ENCODE measurements around the gene FGFR2.
"Not testable (repeated sequence)": the region's sequence is repeated elsewhere in the genome, so short reads cannot be mapped to it uniquely, and the experiment has no call there.

The FGFR2 gene

GRCh38 chr10:121583857-121584256, 14.4 kb downstream of the FGFR2 start:
- no peak for DNase-seq

- no peak for DNase-seq
These were observed 15.0 kb downstream of the FGFR2 start for GRCh38 chr10:121583258-121583657.

- no peak for DNase-seq
These were observed 17.7 kb downstream of the FGFR2 start for GRCh38 chr10:121580276-121581116.

DNA sequence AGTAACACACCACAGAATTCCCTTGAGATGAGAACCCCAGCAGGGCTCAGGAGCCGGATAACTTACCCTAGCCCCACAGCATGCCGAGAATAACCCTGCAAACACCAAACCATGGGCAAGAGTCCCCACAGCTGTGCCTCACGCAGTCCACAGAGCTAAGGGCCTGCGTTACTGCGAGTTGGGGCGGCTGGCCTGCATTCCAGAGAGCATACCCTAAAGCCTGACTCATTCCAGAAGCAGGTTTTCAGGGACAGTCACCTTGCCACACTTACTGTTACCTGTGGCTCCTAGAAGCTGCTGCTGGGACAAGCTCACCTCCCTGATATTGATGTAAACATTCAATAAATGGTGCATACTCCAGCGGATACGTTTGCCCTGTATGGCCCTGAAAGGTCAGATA, 18.6 kb downstream of the FGFR2 start:
- no peak for DNase-seq

- no peak for DNase-seq
These were observed 19.3 kb downstream of the FGFR2 start for GRCh38 chr10:121578965-121579364.

- DNase-seq, result no peak
These were observed 19.9 kb downstream of the FGFR2 start for GRCh38 chr10:121578298-121578697.

- no peak for DNase-seq
These were observed 20.7 kb downstream of the FGFR2 start for GRCh38 chr10:121577568-121577967.

GRCh38 chr10:121576139-121576538, 22.1 kb downstream of the FGFR2 start:
- no peak for DNase-seq

- DNase-seq, result no peak
These were observed 23.6 kb downstream of the FGFR2 start for GRCh38 chr10:121574519-121575166.

GRCh38 chr10:121573538-121573941, 24.7 kb downstream of the FGFR2 start:
- no peak for DNase-seq

- no peak for DNase-seq
These were observed 25.2 kb downstream of the FGFR2 start for GRCh38 chr10:121572859-121573537.

- DNase-seq, result no peak
These were observed 27.9 kb downstream of the FGFR2 start for GRCh38 chr10:121570315-121570714.

DNA sequence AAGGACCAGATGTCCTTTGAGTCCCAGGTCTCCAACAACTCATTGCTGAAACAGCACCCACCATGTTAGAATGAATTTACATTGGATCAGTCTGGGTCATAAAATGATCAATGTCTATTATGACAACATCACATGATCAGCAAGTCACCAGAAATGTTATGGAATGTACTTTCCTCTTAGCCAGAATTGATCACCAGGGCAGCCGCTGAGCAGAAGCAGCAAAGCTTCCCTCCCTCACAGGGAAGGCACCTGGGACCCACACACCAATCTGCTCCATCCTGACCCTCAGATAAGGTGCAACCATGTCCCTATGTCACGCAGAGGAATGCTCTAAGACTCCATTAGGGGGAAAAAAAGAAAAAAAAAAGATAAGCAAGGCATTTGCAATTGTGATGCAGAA, 30.0 kb downstream of the FGFR2 start:
- DNase-seq, result no peak

- DNase-seq, result no peak
These were observed 30.7 kb downstream of the FGFR2 start for GRCh38 chr10:121567569-121567968.

DNA sequence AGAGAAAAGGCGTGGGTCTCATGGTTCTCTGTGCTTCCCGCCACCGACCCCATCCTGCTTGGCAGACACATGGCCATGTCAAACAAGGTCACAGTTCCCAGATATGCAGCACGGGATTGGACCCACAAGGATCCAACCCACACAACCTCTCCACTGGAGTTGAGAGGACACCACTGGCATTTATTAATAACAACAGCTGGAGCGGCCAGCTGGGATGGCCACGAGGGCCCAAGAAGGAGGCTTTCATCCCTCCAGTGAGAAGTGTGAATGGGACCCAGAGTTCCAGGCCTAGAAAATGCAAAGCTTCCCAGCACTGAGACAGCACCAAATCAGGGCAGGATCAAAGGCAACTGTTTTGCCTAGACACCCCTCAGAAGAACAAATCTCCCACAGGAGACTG, 31.5 kb downstream of the FGFR2 start:
- DNase-seq, result no peak

GRCh38 chr10:121559326-121560026, 38.8 kb downstream of the FGFR2 start:
- no peak for DNase-seq

DNA sequence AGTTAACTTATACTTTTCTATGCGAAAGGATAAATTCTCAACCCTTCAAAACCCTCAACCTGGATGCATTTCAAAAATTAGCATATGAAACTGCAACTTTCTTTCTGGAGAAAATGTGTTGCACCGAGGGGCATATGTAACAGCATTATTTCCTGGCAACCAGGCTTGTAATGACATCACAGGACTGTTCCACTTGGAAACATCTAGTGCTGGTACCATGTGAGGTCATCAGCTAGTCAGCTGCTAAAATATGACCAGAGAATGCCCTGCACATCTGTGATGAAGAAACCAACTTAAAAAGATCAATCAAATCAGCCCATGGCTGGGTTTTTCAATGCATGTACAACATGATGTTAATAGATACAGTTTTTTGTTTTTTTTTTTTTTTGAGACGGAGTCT, 40.0 kb downstream of the FGFR2 start:
- DNase-seq, result no peak

DNA sequence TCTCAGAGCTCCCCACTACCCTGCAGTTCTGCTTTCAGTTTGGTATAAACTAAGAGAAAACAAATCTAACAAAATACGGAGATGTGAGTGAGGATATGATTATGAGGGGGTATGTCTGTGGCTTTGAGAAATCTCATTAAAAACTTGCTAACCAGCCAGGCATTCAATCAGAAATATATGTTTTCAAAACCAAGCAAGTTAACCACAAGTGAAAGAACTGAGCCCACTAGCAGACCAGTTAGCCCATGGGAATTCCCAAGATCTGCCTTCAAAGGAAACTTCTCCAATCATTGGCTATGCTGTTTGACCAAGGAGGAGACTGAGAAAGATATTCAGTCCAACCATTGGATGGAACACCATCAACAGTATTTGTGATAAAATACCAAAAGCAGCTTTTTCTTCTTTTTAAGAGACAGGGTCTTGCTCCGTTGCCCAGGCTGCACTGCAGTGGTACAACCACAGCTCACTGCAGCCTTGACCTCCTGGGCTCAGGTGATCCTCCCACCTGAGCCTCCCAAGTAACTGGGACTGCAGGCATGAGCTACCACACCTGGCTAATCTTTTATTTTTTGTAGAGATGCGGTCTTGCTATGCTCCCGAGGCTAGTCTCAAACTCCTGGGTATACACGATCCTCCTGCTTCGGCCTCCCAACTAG, 41.2 kb downstream of the FGFR2 start:
- DNase-seq, result no peak

- no peak for DNase-seq
These were observed 41.8 kb downstream of the FGFR2 start for GRCh38 chr10:121556455-121556854.

- not testable (repeated sequence) for DNase-seq
These were observed 43.3 kb downstream of the FGFR2 start for GRCh38 chr10:121554916-121555315.

GRCh38 chr10:121553511-121554264, 44.6 kb downstream of the FGFR2 start:
- DNase-seq, result no peak

GRCh38 chr10:121552746-121553145, 45.5 kb downstream of the FGFR2 start:
- DNase-seq, result no peak

All from femur (tissue), 1 donor.